DND-41 (cell line): ENCODE data around the gene RDH8.
A peak's percentile ranks its signal among the peaks of the same experiment; 100 is the strongest.

ENCODE experiments used
- ATAC-seq: fragments of 200-7000 bp; cut with Tn5 transposase; 3 replicates; pipeline ENCODE4 v1.9.1; 2021; ENCODE audit warnings: low read depth; ENCODE audit not compliant: insufficient read depth
- DNase-seq: peaks from one replicate; pipeline ENCODE4 v3.0.0-alpha.2; 2020
- H2AFZ ChIP-seq: 2 replicates; pipeline ENCODE4 v1.6.0; 2012; ENCODE audit warnings: low read depth, low read length
- H3K27ac ChIP-seq: 2 replicates; pipeline ENCODE4 v1.5.1; 2012; ENCODE audit warnings: low read length, inconsistent platforms
- H3K27me3 ChIP-seq: fragments of 200-600 bp; sonication (generic); 2 replicates; pipeline ENCODE4 v1.6.0; 2012; ENCODE audit warnings: low read length, mild to moderate bottlenecking, inconsistent platforms; ENCODE audit not compliant: insufficient read depth, poor library complexity
- H3K36me3 ChIP-seq: 2 replicates; pipeline ENCODE4 v1.5.1; 2012; ENCODE audit warnings: low read length, inconsistent platforms; ENCODE audit not compliant: insufficient read depth
- H3K4me1 ChIP-seq: 2 replicates; pipeline ENCODE4 v1.5.1; 2012; ENCODE audit warnings: mild to moderate bottlenecking, low read length; ENCODE audit not compliant: insufficient read depth
- H3K4me2 ChIP-seq: 2 replicates; pipeline ENCODE4 v1.6.0; 2012; ENCODE audit warnings: mild to moderate bottlenecking, moderate library complexity, low read length, inconsistent platforms; ENCODE audit not compliant: insufficient read depth
- H3K4me3 ChIP-seq, 2 experiments: fragments of 200-600 bp in 1 of 2; shearing (Covaris generic) in 1 of 2; 2 replicates each; pipeline ENCODE4 v1.5.1; 2012 to 2016; ENCODE audit warnings: inconsistent platforms in 2 of 2, low read length in 2 of 2, mild to moderate bottlenecking in 2 of 2, low read depth in 1 of 2, moderate library complexity in 1 of 2
- H3K79me2 ChIP-seq: 2 replicates; pipeline ENCODE4 v1.6.0; 2012; ENCODE audit warnings: low read length, inconsistent platforms; ENCODE audit not compliant: insufficient read depth
- H3K9ac ChIP-seq: 2 replicates; pipeline ENCODE4 v1.6.0; 2012; ENCODE audit warnings: low read depth, mild to moderate bottlenecking, inconsistent platforms, low read length, moderate library complexity
- H3K9me3 ChIP-seq: 2 replicates; pipeline ENCODE4 v1.5.1; 2012; ENCODE audit warnings: low read length, moderate library complexity, mild to moderate bottlenecking, inconsistent platforms; ENCODE audit not compliant: insufficient read depth, severe bottlenecking
- H4K20me1 ChIP-seq: 2 replicates; pipeline ENCODE4 v1.6.0; 2012; ENCODE audit warnings: low read length; ENCODE audit not compliant: insufficient read depth
- EZH2 ChIP-seq: IDR thresholded peaks from 3 replicates; pipeline ENCODE4 v1.6.1; 2012; ENCODE audit warnings: borderline replicate concordance, low read depth, mild to moderate bottlenecking, moderate library complexity, low read length, inconsistent platforms; ENCODE audit not compliant: severe bottlenecking
- TF ChIP-seq, protein P1 (sequence below): IDR thresholded peaks from 2 replicates; pipeline ENCODE4 v1.5.1; 2012; ENCODE audit warnings: borderline replicate concordance, low read length, moderate library complexity, mild to moderate bottlenecking; ENCODE audit not compliant: poor library complexity, severe bottlenecking; ENCODE audit errors: extremely low read depth

The RDH8 gene

DNA sequence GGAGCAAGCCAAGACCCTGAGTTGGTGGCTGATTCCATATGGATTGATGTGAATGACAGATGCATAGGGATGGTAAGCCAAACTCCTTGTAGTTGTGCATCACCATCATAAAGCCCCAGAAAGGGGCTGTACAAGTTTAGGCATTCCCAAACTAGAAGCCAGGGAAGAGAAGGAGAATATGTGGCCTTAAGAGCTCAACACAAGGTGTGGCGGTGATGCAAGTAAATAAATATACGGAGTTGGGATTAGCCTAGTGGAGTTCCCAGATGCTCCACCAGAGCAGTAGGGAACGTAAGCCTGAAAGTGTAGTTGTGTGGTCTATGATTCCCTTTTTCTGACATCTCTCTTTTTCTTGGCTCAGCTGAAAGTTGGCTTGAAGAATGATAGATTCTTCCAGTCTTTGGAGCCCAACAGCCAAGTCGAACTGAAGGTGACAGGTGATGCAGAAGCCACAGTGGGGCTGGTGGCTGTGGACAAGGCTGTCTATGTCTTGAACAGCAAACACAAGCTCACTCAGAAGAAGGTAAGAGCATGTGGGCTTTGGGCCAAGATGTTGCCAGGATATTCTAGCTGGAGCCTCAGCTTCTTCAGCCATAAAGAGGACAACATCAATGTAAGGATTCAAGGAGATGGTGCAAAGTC, 30.1 kb downstream of the RDH8 start:
- Histone ChIP-seq H2AFZ (no peak overlapping the region), H3K27me3 (no peaks in the 10 kb centered on the region), H3K9ac (no peak overlapping the region), H4K20me1 (no peaks in the 10 kb centered on the region; the same call in 1 of the 2 replicates), H3K9me3 (peaks cover 40% of the 10 kb centered on the region), H3K36me3 (no peaks in the 10 kb centered on the region), H3K79me2 (no peaks in the 10 kb centered on the region), H3K4me2 (no peak overlapping the region), H3K4me1 (no peaks in the 10 kb centered on the region), H3K27ac (no peak overlapping the region), H3K4me3 (no peak overlapping the region)
- no peak for ATAC-seq
- TF ChIP-seq, protein P1, sequence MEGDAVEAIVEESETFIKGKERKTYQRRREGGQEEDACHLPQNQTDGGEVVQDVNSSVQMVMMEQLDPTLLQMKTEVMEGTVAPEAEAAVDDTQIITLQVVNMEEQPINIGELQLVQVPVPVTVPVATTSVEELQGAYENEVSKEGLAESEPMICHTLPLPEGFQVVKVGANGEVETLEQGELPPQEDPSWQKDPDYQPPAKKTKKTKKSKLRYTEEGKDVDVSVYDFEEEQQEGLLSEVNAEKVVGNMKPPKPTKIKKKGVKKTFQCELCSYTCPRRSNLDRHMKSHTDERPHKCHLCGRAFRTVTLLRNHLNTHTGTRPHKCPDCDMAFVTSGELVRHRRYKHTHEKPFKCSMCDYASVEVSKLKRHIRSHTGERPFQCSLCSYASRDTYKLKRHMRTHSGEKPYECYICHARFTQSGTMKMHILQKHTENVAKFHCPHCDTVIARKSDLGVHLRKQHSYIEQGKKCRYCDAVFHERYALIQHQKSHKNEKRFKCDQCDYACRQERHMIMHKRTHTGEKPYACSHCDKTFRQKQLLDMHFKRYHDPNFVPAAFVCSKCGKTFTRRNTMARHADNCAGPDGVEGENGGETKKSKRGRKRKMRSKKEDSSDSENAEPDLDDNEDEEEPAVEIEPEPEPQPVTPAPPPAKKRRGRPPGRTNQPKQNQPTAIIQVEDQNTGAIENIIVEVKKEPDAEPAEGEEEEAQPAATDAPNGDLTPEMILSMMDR: no peak
- no peak for TF ChIP-seq EZH2
- peak; percentile 16 for DNase-seq

DNA sequence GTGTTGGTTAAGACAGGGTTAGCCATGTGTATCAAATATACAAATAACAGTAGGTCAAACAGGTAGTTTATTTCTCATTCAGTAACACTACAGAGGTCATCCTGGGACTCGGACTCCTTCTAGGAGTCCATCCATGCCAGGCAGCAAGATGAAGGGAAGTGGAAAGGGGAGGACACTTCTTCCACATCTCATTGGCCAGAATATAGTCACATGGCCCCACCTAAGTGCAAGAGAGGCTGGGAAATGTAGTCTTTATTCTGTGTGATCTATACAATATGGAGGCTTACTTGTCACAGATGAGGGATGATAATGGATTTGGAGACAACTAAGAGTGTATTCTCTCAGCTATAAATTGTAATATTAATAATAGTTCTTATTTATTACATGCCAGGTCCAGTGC, 31.1 kb downstream of the RDH8 start:
- Histone ChIP-seq H3K4me3 (no peak overlapping the region), H3K79me2 (no peaks in the 10 kb centered on the region), H3K27ac (no peak overlapping the region), H3K36me3 (no peaks in the 10 kb centered on the region), H3K27me3 (no peaks in the 10 kb centered on the region), H3K4me1 (no peaks in the 10 kb centered on the region), H3K9me3 (peaks cover 40% of the 10 kb centered on the region), H3K9ac (no peak overlapping the region), H2AFZ (no peak overlapping the region), H4K20me1 (no peaks in the 10 kb centered on the region; the same call in 1 of the 2 replicates), H3K4me2 (no peak overlapping the region)
- ATAC-seq (no peak), DNase-seq (no peak)
- TF ChIP-seq, protein P1: no peak
- TF ChIP-seq EZH2: no peak

DNA sequence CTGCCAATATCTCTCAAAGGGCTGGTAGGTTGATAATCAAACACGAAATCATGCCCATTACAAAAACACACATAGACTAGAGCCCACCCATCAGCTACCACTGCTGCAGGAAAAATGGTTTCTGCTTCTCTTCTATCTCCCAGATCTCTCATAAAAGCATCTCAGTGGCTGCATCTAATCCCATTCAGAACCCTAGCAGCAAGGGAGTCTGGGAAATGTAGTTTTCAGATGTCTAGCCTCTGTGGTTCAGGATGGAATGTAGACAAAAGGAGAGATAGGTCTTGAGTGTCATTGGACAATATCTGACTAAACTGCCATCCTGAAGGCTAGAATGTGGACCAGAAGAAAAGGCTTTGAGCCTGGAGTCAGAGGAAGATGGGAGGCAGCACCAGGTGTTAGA, 32.1 kb downstream of the RDH8 start:
- Histone ChIP-seq H3K79me2 (no peaks in the 10 kb centered on the region), H2AFZ (no peak overlapping the region), H3K36me3 (no peaks in the 10 kb centered on the region), H3K9ac (no peak overlapping the region), H3K4me2 (no peak overlapping the region), H4K20me1 (no peaks in the 10 kb centered on the region; the same call in 1 of the 2 replicates), H3K4me3 (no peak overlapping the region), H3K27ac (no peak overlapping the region), H3K9me3 (peaks cover 40% of the 10 kb centered on the region), H3K27me3 (no peaks in the 10 kb centered on the region), H3K4me1 (no peaks in the 10 kb centered on the region)
- ATAC-seq (no peak), DNase-seq (no peak)
- no peak for TF ChIP-seq EZH2
- TF ChIP-seq, protein P1: no peak

DNA sequence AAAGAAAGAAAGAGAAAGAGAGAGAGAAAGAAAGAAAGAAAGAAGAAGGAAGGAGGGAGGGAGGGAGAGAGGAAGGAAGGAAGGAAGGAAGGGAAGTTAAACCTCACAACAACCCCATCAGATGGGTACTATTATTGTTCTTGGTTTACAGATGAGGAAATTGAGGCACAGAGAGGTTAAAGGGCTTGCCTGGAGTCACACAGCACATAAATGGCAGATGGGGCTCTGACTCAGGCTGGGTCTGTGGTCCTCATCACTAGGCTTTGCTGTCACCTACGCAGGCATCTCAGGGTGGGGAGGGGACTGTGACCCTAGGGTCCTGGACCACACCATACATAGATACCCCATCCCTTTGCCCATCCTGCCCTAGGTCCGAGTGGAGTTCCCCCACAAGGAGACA, 36.3 kb downstream of the RDH8 start:
- H4K20me1 ChIP-seq: no peaks in the 10 kb centered on the region; the same call in 1 of the 2 replicates
- H2AFZ ChIP-seq: no peak overlapping the region
- no peaks in the 10 kb centered on the region for H3K27me3 ChIP-seq
- no peak overlapping the region for H3K4me3 ChIP-seq
- H3K4me1 ChIP-seq: no peaks in the 10 kb centered on the region
- TF ChIP-seq, protein P1: no peak
- TF ChIP-seq EZH2: no peak
- DNase-seq (no peak), ATAC-seq (no peak)
- no peaks in the 10 kb centered on the region for H3K36me3 ChIP-seq
- H3K4me2 ChIP-seq: no peak overlapping the region
- H3K9me3 ChIP-seq: peaks cover 9% of the 10 kb centered on the region
- no peak overlapping the region for H3K27ac ChIP-seq
- H3K79me2 ChIP-seq: no peaks in the 10 kb centered on the region
- no peak overlapping the region for H3K9ac ChIP-seq
